GM21526 (cell line): ENCODE measurements around the gene CEP192.
A peak's percentile ranks its signal among the peaks of the same experiment; 100 is the strongest.
"Not testable (repeated sequence)": the region's sequence is repeated elsewhere in the genome, so short reads cannot be mapped to it uniquely, and the experiment has no call there.

Source experiments
- ATAC-seq: cut with Tn5 transposase; IDR thresholded peaks from one replicate; pipeline ENCODE4 v1.9.1; 2021; ENCODE audit warnings: moderate library complexity; ENCODE audit not compliant: unreplicated experiment, low FRiP score

Gene CEP192

GRCh38 chr18:12990967-12991820 lies at the start of gene CEP192:
CEP192 (plus strand) TSS chr18:12991362; CDS start chr18:12999425, 8,063 bp downstream.
- peak; percentile 80 for ATAC-seq

GRCh38 chr18:12943215-12943614 lies 47.9 kb upstream of the CEP192 start:
- no peak for ATAC-seq

- ATAC-seq = no peak
Measured at GRCh38 chr18:12944709-12945108, 46.5 kb upstream of the CEP192 start.

GRCh38 chr18:12946549-12947284 lies 44.4 kb upstream of the CEP192 start:
- ATAC-seq = no peak

- peak; percentile 69 for ATAC-seq
Measured at GRCh38 chr18:12947285-12948049, 43.7 kb upstream of the CEP192 start, which contains the start of gene SEH1L. SEH1L (plus strand) TSS chr18:12948011; CDS start chr18:12948122, 111 bp downstream.

GRCh38 chr18:12948050-12948804 lies 42.9 kb upstream of the CEP192 start:
- peak; percentile 72 for ATAC-seq

- ATAC-seq = no peak
Measured at GRCh38 chr18:12958478-12958877, 32.7 kb upstream of the CEP192 start.

GRCh38 chr18:12960395-12960794 lies 30.8 kb upstream of the CEP192 start:
- no peak for ATAC-seq

GRCh38 chr18:12960853-12961397 lies 30.2 kb upstream of the CEP192 start:
- ATAC-seq = no peak

- no peak for ATAC-seq
Measured at GRCh38 chr18:12963069-12963468, 28.1 kb upstream of the CEP192 start.

GRCh38 chr18:12968115-12968514 lies 23.0 kb upstream of the CEP192 start:
- no peak for ATAC-seq

GRCh38 chr18:12968619-12969018 lies 22.5 kb upstream of the CEP192 start:
- ATAC-seq = no peak

GRCh38 chr18:12973562-12974213 lies 17.5 kb upstream of the CEP192 start:
- ATAC-seq = no peak

GRCh38 chr18:12975488-12975887 lies 15.7 kb upstream of the CEP192 start:
- no peak for ATAC-seq

GRCh38 chr18:12976305-12976704 lies 14.9 kb upstream of the CEP192 start:
- no peak for ATAC-seq

GRCh38 chr18:12980065-12980464 lies 11.1 kb upstream of the CEP192 start:
- ATAC-seq = not testable (repeated sequence)

- no peak for ATAC-seq
Measured at GRCh38 chr18:12989397-12990122, 1.6 kb upstream of the CEP192 start.

- no peak for ATAC-seq
Measured at GRCh38 chr18:12990123-12990475, 1.1 kb upstream of the CEP192 start.

- ATAC-seq = peak; percentile 4
Measured at GRCh38 chr18:12990641-12990966, 558 bp upstream of the CEP192 start.
